Keratinocyte (primary cell): ENCODE results near the gene MESD.

ENCODE experiments used
- CTCF ChIP-seq, 3 experiments: IDR thresholded peaks in 1 of 3; conservative IDR thresholded peaks in 1 of 3; optimal IDR thresholded peaks in 1 of 3; 2 replicates in 2 of 3; 3 replicates in 1 of 3; pipeline versions ENCODE3 to v1.5.1; 2011; ENCODE audit warnings: low read length in 3 of 3, mild to moderate bottlenecking in 3 of 3, moderate library complexity in 2 of 3, control low read depth in 1 of 3, inconsistent platforms in 1 of 3; ENCODE audit not compliant: insufficient read depth in 2 of 3; ENCODE audit errors: extremely low read depth in 1 of 3
- EZH2 ChIP-seq: IDR thresholded peaks from one replicate; pipeline ENCODE4 v1.6.1; 2012; ENCODE audit warnings: inconsistent platforms, mild to moderate bottlenecking, low read length, moderate library complexity

GRCh38 chr15:80974914-80975313 is 14.7 kb downstream of the MESD start:
- TF ChIP-seq EZH2 (no peak), CTCF (optimal IDR thresholded peaks at IDR 0.05 in 1 of 3, IDR thresholded peaks at IDR 0.05 in 1 of 3, conservative IDR thresholded peaks at IDR 0.05 in 1 of 3; ENCODE audit: extremely low read depth in 1 of 3, insufficient read depth in 2 of 3, low read length in 3 of 3) (no peak)
